ENCODE results near the gene APOLD1.

The APOLD1 gene

DNA sequence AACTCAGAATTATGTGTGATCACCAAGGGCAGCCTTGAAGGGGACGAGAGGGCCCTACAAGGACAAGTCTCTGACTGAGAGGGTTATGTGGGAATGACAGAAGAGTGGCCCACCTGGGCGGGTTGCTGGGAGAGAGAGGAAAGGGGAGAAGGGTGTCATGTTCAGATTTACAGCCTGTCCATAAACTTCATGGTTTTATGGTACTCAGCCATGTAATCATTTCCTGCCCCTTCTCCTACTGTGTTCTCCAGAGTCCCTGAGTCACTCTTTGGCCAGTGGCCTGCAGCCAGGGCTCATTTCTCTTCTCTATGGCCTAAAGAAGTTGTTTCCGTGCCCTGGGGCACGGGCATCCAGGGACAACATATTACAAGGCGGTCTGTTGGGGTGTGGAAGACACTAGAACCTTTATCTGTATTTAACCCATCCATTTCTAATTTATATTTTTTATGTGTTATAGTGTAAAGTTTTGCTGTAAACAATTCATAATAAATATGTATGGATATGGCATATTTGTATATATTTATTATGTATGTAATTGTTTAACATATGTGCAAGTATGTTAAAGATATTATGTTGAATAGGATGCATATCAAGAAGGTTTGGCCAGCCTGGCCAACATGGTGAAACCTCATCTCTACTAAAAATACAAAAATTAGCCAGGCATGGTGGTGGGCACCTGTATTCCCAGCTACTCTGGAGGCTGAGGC lies 54.6 kb downstream of the APOLD1 start:
- DNase-seq (ENCODE audit: low read depth in 2 of 2) = no peak

DNA sequence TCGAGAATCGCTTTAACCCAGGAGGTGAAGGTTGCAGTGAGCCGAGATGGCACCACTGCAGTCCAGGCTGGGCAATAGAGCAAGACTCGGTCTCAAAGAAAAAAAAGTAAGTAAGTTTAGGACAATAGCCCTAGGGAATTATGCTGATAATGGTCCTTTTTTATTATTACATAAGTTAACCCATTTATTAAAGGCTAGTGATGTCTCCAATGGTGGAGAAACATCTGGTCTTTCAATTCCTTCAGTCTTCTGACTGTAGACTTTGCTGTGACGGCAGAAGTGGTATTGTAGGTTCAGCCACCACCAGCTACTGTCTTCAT lies 55.1 kb downstream of the APOLD1 start:
- DNase-seq (ENCODE audit: low read depth in 2 of 2) = no peak

Data from activated CD4-positive, alpha-beta T cell treated with anti-CD3 and anti-CD28 coated beads for 24 hours (primary cell).